Ascending aorta (tissue), 2 donors: ENCODE measurements around the gene SUCLA2. TPM values are rescaled to one million over a fixed set of nuclear protein-coding genes. Genes with fewer than 3 reads are reported as not detected.

Source experiments
- DNase-seq, 2 donors: peaks; one replicate each; pipeline ENCODE4 v3.0.0-alpha.2; 2019; ENCODE audit warnings: low spot score in 2 of 2
- H3K27ac ChIP-seq, 2 donors: fragments of 200-600 bp; sonication (generic); one replicate each; pipeline ENCODE4 v1.5.1; 2016 to 2017; ENCODE audit warnings: mild to moderate bottlenecking in 1 of 2
- H3K27me3 ChIP-seq: fragments of 200-600 bp; sonication (generic); one replicate; pipeline ENCODE4 v1.5.1; 2017
- H3K36me3 ChIP-seq, 2 donors: fragments of 200-600 bp; sonication (generic); one replicate each; pipeline ENCODE4 v1.5.1; 2016
- H3K4me1 ChIP-seq, 2 donors: fragments of 200-600 bp; sonication (generic); one replicate each; pipeline ENCODE4 v1.5.1; 2016 to 2017; ENCODE audit warnings: mild to moderate bottlenecking in 1 of 2
- H3K4me3 ChIP-seq, 2 donors: fragments of 200-600 bp; sonication (generic); one replicate each; pipeline ENCODE4 v1.5.1; 2016 to 2017; ENCODE audit warnings: mild to moderate bottlenecking in 1 of 2
- H3K9me3 ChIP-seq, 2 donors: fragments of 200-600 bp; sonication (generic); one replicate each; pipeline ENCODE4 v1.5.1; 2016
- CTCF ChIP-seq, 3 experiments: fragments of 200-600 bp in 2 of 3; fragments of 450-650 bp in 1 of 3; sonication (generic) in 2 of 3; IDR thresholded peaks; one replicate each; pipeline ENCODE4 v1.5.1; 2016 to 2019; ENCODE audit warnings: antibody characterized with exemption in 3 of 3, mild to moderate bottlenecking in 1 of 3, moderate library complexity in 1 of 3
- intact Hi-C: fragments of 100-400 bp; cut with DNase I; formaldehyde crosslinking; loops from one replicate; pipeline ENCODE4 v1.15.1; 2023
- total RNA-seq: library from RNA; depleted of rRNA; stranded (reverse); fragments of >200 nt; gene quantifications from one replicate; pipeline ENCODE4 v1.1.0, GENCODE V29; 2016

SUCLA2 gene
- total RNA-seq: 33.0 TPM

GRCh38 chr13:48001114-48001881 lies at the start of gene SUCLA2:
Gene SUCLA2, minus strand, starts transcription at chr13:48001273. Its CDS starts 4 bp downstream, at chr13:48001269.
- H3K36me3 ChIP-seq: no peaks in the 10 kb centered on the region
- peaks cover 0 to 3% of the 10 kb centered on the region in 2 donors for H3K4me1 ChIP-seq
- intact Hi-C loops: loop anchor here (1.0 to 2.0 kb wide), 2 partner anchors 36 to 94 kb away; partner anchors contain the start of genes MED4 and NUDT15
- no peak for TF ChIP-seq CTCF (IDR thresholded peaks at IDR 0.05)
- H3K9me3 ChIP-seq: no peaks in the 10 kb centered on the region
- peak; percentile 38 to 93 for DNase-seq
- peak within 1 kb of the TSS; percentile 91 to 99 for H3K4me3 ChIP-seq
- peak within 1 kb of the TSS; percentile 74 to 75 for H3K27ac ChIP-seq
- no peaks in the 10 kb centered on the region for H3K27me3 ChIP-seq

DNA sequence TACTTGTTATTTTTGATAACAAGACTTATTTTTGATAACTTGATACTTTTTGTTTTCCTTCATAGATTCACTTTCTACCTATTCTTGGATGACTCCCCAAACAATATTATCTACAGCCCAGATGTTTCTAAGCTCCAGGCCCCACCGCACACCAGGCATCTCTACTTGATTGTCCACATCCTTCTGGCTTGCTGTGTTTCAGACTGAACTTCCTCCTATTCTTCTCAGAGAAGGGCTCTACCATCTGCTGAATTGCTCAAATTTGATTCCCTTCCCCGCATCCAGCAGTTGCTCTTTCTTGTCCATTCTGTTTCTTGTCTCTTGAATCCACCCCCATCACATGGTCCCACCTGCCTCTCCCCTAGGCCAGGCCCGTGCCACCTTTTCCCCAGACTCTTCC lies 49.5 kb upstream of the SUCLA2 start:
- Histone ChIP-seq H3K4me1 (no peaks in the 10 kb centered on the region), H3K36me3 (peaks cover 18 to 46% of the 10 kb centered on the region in 2 donors), H3K4me3 (no peak overlapping the region), H3K9me3 (no peaks in the 10 kb centered on the region), H3K27ac (no peak overlapping the region), H3K27me3 (no peaks in the 10 kb centered on the region)
- DNase-seq: no peak
- TF ChIP-seq CTCF (IDR thresholded peaks at IDR 0.05): no peak
- intact Hi-C loops: no loop called here

DNA sequence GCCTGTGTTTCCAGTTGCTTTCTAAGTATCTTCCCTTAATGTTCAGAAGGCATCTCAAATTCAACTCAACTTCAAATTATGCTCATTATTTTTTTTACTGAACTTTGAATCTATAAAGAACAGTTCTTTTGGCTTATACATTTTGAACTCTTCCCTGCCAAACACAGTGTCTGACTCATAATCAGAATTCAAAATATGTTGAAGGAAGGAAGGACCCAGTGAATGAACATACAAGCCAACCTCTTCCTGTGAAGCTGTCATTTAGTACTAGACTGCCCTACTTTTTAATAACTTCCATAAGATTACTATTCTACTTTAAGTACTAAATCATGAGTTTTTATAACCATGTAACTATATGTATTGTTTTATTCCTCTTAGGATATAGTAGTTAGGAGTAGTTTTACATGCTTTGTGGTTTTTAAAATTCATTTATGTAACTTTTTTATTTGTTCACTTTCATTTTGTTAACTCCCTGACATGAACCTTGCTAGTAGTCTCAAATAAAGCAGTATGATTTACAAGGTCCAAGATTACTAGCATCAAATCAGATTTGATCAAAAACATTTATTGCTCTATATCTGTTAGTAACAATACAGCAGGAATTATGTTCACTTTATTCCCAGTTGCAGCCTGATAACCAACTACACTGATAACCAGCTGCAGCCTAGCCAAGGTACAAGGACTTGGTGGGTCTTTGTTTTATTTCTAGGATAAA lies 42.9 kb upstream of the SUCLA2 start:
- DNase-seq: no peak
- no peak for TF ChIP-seq CTCF (IDR thresholded peaks at IDR 0.05)
- peak overlapping the region in 1 of 2 donors; percentile 42 for H3K27ac ChIP-seq
- intact Hi-C loops: no loop called here
- H3K36me3 ChIP-seq: peaks cover 8 to 16% of the 10 kb centered on the region in 2 donors
- H3K27me3 ChIP-seq: no peaks in the 10 kb centered on the region
- H3K4me3 ChIP-seq: no peak overlapping the region
- no peaks in the 10 kb centered on the region for H3K9me3 ChIP-seq
- no peaks in the 10 kb centered on the region for H3K4me1 ChIP-seq

DNA sequence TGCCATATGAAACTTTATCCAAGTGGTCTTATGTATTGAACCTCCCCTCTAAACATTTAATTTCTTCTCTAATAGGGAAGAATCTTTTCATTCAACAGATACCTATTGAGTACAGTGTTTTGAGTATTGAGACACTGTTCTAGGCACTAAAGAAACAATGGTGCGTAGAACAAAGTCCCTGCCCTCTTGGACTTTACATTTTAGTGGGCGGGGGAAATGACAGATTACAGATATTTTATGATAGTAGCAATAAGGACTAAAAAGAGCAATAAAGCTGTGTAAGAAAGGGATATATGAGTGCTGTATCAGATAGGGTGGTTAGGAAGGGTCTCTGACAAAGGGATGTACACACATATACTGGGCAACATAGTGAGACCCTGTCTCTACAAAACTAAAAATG lies 41.8 kb upstream of the SUCLA2 start:
- DNase-seq: no peak
- intact Hi-C loops: no loop called here
- Histone ChIP-seq H3K4me1 (peaks cover 0 to 4% of the 10 kb centered on the region in 2 donors), H3K9me3 (no peaks in the 10 kb centered on the region), H3K27ac (no peak overlapping the region), H3K27me3 (no peaks in the 10 kb centered on the region), H3K36me3 (peaks cover 4 to 7% of the 10 kb centered on the region in 2 donors), H3K4me3 (no peak overlapping the region)
- no peak for TF ChIP-seq CTCF (IDR thresholded peaks at IDR 0.05)

- Histone ChIP-seq H3K9me3 (no peaks in the 10 kb centered on the region), H3K36me3 (peaks cover 2 to 7% of the 10 kb centered on the region in 2 donors), H3K4me1 (peaks cover 0 to 11% of the 10 kb centered on the region in 2 donors), H3K4me3 (no peak overlapping the region), H3K27me3 (no peaks in the 10 kb centered on the region), H3K27ac (no peak overlapping the region)
- no peak for DNase-seq
- intact Hi-C loops: no loop called here
- no peak for TF ChIP-seq CTCF (IDR thresholded peaks at IDR 0.05)
These were observed 39.8 kb upstream of the SUCLA2 start for GRCh38 chr13:48040896-48041295.
